Neuronal stem cell (in vitro differentiated cells): ENCODE data around the gene PARVA.

Experiments
- DNase-seq: peaks from one replicate; pipeline ENCODE4 v3.0.0-alpha.2; 2013; ENCODE audit warnings: low spot score
- H2AFZ ChIP-seq: one replicate; pipeline ENCODE4 v1.6.1; 2013; ENCODE audit warnings: mild to moderate bottlenecking, low read length, inconsistent platforms
- H2AK5ac ChIP-seq: 2 replicates; pipeline ENCODE4 v1.6.1; 2013; ENCODE audit warnings: low read depth, mild to moderate bottlenecking, inconsistent platforms, low read length, moderate library complexity, mixed read lengths
- H2BK120ac ChIP-seq: 2 replicates; pipeline ENCODE4 v1.6.1; 2013; ENCODE audit warnings: low read depth, mild to moderate bottlenecking, inconsistent platforms, low read length, moderate library complexity, mixed read lengths
- H2BK12ac ChIP-seq: one replicate; pipeline ENCODE4 v1.6.1; 2013; ENCODE audit warnings: low read length, inconsistent platforms
- H2BK15ac ChIP-seq: 2 replicates; pipeline ENCODE4 v1.6.1; 2013; ENCODE audit warnings: mild to moderate bottlenecking, low read length, inconsistent platforms, mixed read lengths
- H2BK5ac ChIP-seq: one replicate; pipeline ENCODE4 v1.6.1; 2013; ENCODE audit warnings: inconsistent platforms, mild to moderate bottlenecking, low read length, moderate library complexity
- H3K14ac ChIP-seq: one replicate; pipeline ENCODE4 v1.6.1; 2013; ENCODE audit warnings: low read length, inconsistent platforms
- H3K18ac ChIP-seq: 2 replicates; pipeline ENCODE4 v1.6.1; 2013; ENCODE audit warnings: low read length, inconsistent platforms
- H3K23ac ChIP-seq: 2 replicates; pipeline ENCODE4 v1.6.1; 2013; ENCODE audit warnings: low read depth, mild to moderate bottlenecking, mixed read lengths, low read length, inconsistent platforms; ENCODE audit not compliant: poor library complexity
- H3K27ac ChIP-seq: replicated peaks from 3 replicates; pipeline ENCODE4 v1.5.1; 2013; ENCODE audit warnings: low read length, inconsistent platforms
- H3K27me3 ChIP-seq, 3 experiments: 2 replicates each; pipeline ENCODE4 v1.6.1; 2013; ENCODE audit warnings: low read length in 3 of 3, mild to moderate bottlenecking in 2 of 3, inconsistent platforms in 1 of 3, low read depth in 1 of 3, mixed read lengths in 1 of 3, moderate library complexity in 1 of 3; ENCODE audit not compliant: control insufficient read depth in 3 of 3, insufficient read depth in 3 of 3
- H3K36me3 ChIP-seq, 2 donors: replicated peaks in 1 of 2; 2 replicates each; pipeline ENCODE4 v1.6.1; 2013; ENCODE audit warnings: low read length in 2 of 2; ENCODE audit not compliant: control insufficient read depth in 2 of 2, insufficient read depth in 2 of 2
- H3K4ac ChIP-seq: 2 replicates; pipeline ENCODE4 v1.6.1; 2013; ENCODE audit warnings: inconsistent platforms, mild to moderate bottlenecking, low read length, moderate library complexity
- H3K4me1 ChIP-seq, 2 donors: 1 replicate in 1 of 2; 2 replicates in 1 of 2; pipeline ENCODE4 v1.6.1; 2013; ENCODE audit warnings: low read length in 2 of 2, low read depth in 1 of 2; ENCODE audit not compliant: control insufficient read depth in 2 of 2, insufficient read depth in 1 of 2
- H3K4me2 ChIP-seq: one replicate; pipeline ENCODE4 v1.6.1; 2013; ENCODE audit warnings: mild to moderate bottlenecking, low read length, inconsistent platforms; ENCODE audit not compliant: insufficient read depth, poor library complexity, severe bottlenecking
- H3K4me3 ChIP-seq, 2 donors: 2 replicates each; pipeline ENCODE4 v1.5.1; 2013; ENCODE audit warnings: low read length in 2 of 2, mild to moderate bottlenecking in 2 of 2, inconsistent platforms in 1 of 2, moderate library complexity in 1 of 2
- H3K79me1 ChIP-seq: one replicate; pipeline ENCODE4 v1.6.1; 2013; ENCODE audit warnings: low read depth, mild to moderate bottlenecking, inconsistent platforms, low read length, moderate library complexity
- H3K9ac ChIP-seq: one replicate; pipeline ENCODE4 v1.6.1; 2013; ENCODE audit warnings: mild to moderate bottlenecking, low read depth, low read length, inconsistent platforms; ENCODE audit not compliant: poor library complexity
- H3K9me3 ChIP-seq, 2 donors: replicated peaks in 1 of 2; 2 replicates each; pipeline versions ENCODE3 to v1.6.1; 2013; ENCODE audit warnings: low read length in 2 of 2, mild to moderate bottlenecking in 2 of 2, inconsistent platforms in 1 of 2, low read depth in 1 of 2, mixed read lengths in 1 of 2, moderate library complexity in 1 of 2; ENCODE audit not compliant: control insufficient read depth in 2 of 2, insufficient read depth in 1 of 2
- H4K8ac ChIP-seq: one replicate; pipeline ENCODE4 v1.6.1; 2013; ENCODE audit warnings: low read depth, mild to moderate bottlenecking, inconsistent platforms, low read length, moderate library complexity
- H4K91ac ChIP-seq: one replicate; pipeline ENCODE4 v1.6.1; 2013; ENCODE audit warnings: low read length, low read depth, mild to moderate bottlenecking, inconsistent platforms; ENCODE audit not compliant: poor library complexity
- WGBS, 2 donors: extraction: QIAGEN DNeasy Blood & Tissue Kit; methylation state at CpG; one replicate each; pipeline ENCODE4 v1.1.7; 2013; ENCODE audit warnings: missing lambda C conversion rate in 2 of 2, mixed read lengths in 1 of 2; ENCODE audit not compliant: insufficient read length in 2 of 2, insufficient replicate concordance in 1 of 2; ENCODE audit errors: extremely low coverage in 2 of 2; 5-methylcytosine and 5-hydroxymethylcytosine counted together

The PARVA gene

GRCh38 chr11:12480401-12480800 is 103.0 kb downstream of the PARVA start:
- H3K36me3 ChIP-seq: peaks cover 0 to 4% of the 10 kb centered on the region in 2 donors

DNA sequence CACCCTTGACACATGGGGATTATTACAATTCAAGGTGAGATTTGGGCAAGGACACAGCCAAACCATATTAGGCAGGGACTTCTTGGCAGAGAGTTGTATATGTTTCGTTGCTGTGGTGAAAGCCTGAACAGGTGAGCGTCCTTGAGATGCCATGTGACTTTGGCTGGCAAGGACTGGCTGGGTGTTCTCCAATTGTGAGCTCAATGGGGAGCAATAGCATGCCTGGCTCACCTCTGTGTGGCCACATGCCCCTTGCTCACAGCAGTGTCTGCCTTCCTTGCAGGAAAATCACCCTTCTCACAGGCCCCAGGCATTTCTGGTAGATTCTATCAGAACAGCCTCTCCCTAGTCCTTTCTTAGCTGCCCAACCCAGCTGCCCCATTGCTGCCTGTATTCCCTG is 105.5 kb downstream of the PARVA start:
- Histone ChIP-seq H3K4ac (no peak overlapping the region), H3K36me3 (peaks cover 0 to 2% of the 10 kb centered on the region in 2 donors), H3K23ac (no peak overlapping the region), H2AK5ac (no peak overlapping the region), H3K14ac (no peak overlapping the region), H2BK12ac (no peak overlapping the region), H3K9ac (no peak overlapping the region), H3K18ac (no peak overlapping the region), H4K8ac (no peak overlapping the region), H2AFZ (no peak overlapping the region), H2BK15ac (no peak overlapping the region), H3K4me2 (no peak overlapping the region), H3K79me1 (peaks cover 2% of the 10 kb centered on the region), H3K4me1 (peaks cover 0 to 4% of the 10 kb centered on the region in 2 donors), H3K4me3 (no peak overlapping the region), H2BK120ac (no peak overlapping the region), H2BK5ac (no peak overlapping the region), H3K9me3 (no peaks in the 10 kb centered on the region), H4K91ac (no peak overlapping the region), H3K27me3 (no peaks in the 10 kb centered on the region), H3K27ac (no peak overlapping the region)
- WGBS, 2 donors: no CpG with 5 or more reads among the region's 2 CpGs
- no peak for DNase-seq

More at GRCh38 chr11:12480401-12480800, 103.0 kb downstream of the PARVA start:
- Histone ChIP-seq H3K4me2 (no peak overlapping the region), H3K79me1 (peaks cover 2% of the 10 kb centered on the region), H3K14ac (no peak overlapping the region), H2BK120ac (no peak overlapping the region), H3K4ac (no peak overlapping the region), H2AK5ac (no peak overlapping the region), H2BK5ac (no peak overlapping the region), H3K9me3 (no peaks in the 10 kb centered on the region), H3K9ac (no peak overlapping the region), H3K27me3 (no peaks in the 10 kb centered on the region), H4K8ac (no peak overlapping the region), H3K4me3 (no peak overlapping the region), H2BK15ac (no peak overlapping the region), H3K18ac (no peak overlapping the region), H3K4me1 (peaks cover 0 to 4% of the 10 kb centered on the region in 2 donors), H3K23ac (no peak overlapping the region), H2BK12ac (no peak overlapping the region), H4K91ac (no peak overlapping the region), H2AFZ (no peak overlapping the region), H3K27ac (no peak overlapping the region)
- no CpG with 5 or more reads among the region's 4 CpGs for WGBS, 2 donors
- no peak for DNase-seq

GRCh38 chr11:12483604-12484003 is 106.2 kb downstream of the PARVA start:
- H3K23ac ChIP-seq: no peak overlapping the region
- H2AFZ ChIP-seq: no peak overlapping the region
- H2BK120ac ChIP-seq: no peak overlapping the region
- peaks cover 2% of the 10 kb centered on the region for H3K79me1 ChIP-seq
- no peak overlapping the region for H2AK5ac ChIP-seq
- H3K4me2 ChIP-seq: no peak overlapping the region
- H2BK5ac ChIP-seq: no peak overlapping the region
- H2BK15ac ChIP-seq: no peak overlapping the region
- H4K8ac ChIP-seq: no peak overlapping the region
- H3K36me3 ChIP-seq: peaks cover 0 to 2% of the 10 kb centered on the region in 2 donors
- H3K4me1 ChIP-seq: peaks cover 0 to 4% of the 10 kb centered on the region in 2 donors
- no peaks in the 10 kb centered on the region for H3K27me3 ChIP-seq
- H3K9ac ChIP-seq: no peak overlapping the region
- no peak overlapping the region for H3K4ac ChIP-seq
- H3K4me3 ChIP-seq: no peak overlapping the region
- no peak overlapping the region for H2BK12ac ChIP-seq
- no peak overlapping the region for H3K14ac ChIP-seq
- H4K91ac ChIP-seq: no peak overlapping the region
- H3K27ac ChIP-seq: no peak overlapping the region
- no CpG with 5 or more reads among the region's 5 CpGs for WGBS, 2 donors
- no peak for DNase-seq
- no peak overlapping the region for H3K18ac ChIP-seq
- peaks cover 0 to 3% of the 10 kb centered on the region in 2 donors for H3K9me3 ChIP-seq

DNA sequence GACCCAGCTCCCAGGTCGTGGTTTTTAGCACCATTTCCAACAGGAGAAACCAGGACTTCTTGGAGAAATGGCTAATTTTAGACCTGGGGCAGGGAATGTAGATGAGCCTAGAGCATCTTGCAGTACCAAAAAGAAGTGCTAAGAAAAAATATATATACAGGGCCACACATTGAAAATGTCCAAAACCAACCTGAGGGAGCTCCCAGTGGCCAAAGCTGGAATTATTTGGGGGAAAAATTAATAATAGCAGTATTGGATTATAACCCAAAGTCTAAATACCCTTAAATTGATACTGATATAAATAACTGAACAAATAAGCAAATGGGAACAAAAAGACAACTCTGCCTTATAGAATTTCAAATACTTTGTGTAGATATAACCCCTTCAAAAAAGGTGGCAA is 108.0 kb downstream of the PARVA start:
- DNase-seq: no peak
- H4K8ac ChIP-seq: no peak overlapping the region
- H2BK12ac ChIP-seq: no peak overlapping the region
- no peak overlapping the region for H3K23ac ChIP-seq
- WGBS, 2 donors: no CpG with 5 or more reads among the region's 1 CpG
- no peak overlapping the region for H3K4me2 ChIP-seq
- no peak overlapping the region for H4K91ac ChIP-seq
- no peak overlapping the region for H3K27ac ChIP-seq
- H3K36me3 ChIP-seq: peaks cover 0 to 2% of the 10 kb centered on the region in 2 donors
- H2BK5ac ChIP-seq: no peak overlapping the region
- no peak overlapping the region for H2AK5ac ChIP-seq
- H3K9ac ChIP-seq: no peak overlapping the region
- no peak overlapping the region for H3K18ac ChIP-seq
- H3K4me1 ChIP-seq: peaks cover 0 to 3% of the 10 kb centered on the region in 2 donors
- H2BK15ac ChIP-seq: no peak overlapping the region
- H2AFZ ChIP-seq: no peak overlapping the region
- H3K4ac ChIP-seq: no peak overlapping the region
- H3K9me3 ChIP-seq: peaks cover 0 to 5% of the 10 kb centered on the region in 2 donors
- H3K27me3 ChIP-seq: no peaks in the 10 kb centered on the region
- no peak overlapping the region for H3K14ac ChIP-seq
- no peak overlapping the region for H3K4me3 ChIP-seq
- no peak overlapping the region for H2BK120ac ChIP-seq
- peaks cover 2% of the 10 kb centered on the region for H3K79me1 ChIP-seq
